Neuron (in vitro differentiated cells): ENCODE data around the gene PCSK6.

Experiments
- H2AFZ ChIP-seq: one replicate; pipeline ENCODE4 v1.6.1; 2013; ENCODE audit warnings: low read depth, mild to moderate bottlenecking, inconsistent platforms, low read length, moderate library complexity
- H3K27me3 ChIP-seq: one replicate; pipeline ENCODE4 v1.6.1; 2013; ENCODE audit warnings: low read length; ENCODE audit not compliant: insufficient read depth
- H3K36me3 ChIP-seq: one replicate; pipeline ENCODE4 v1.6.1; 2013; ENCODE audit warnings: low read length; ENCODE audit not compliant: insufficient read depth
- H3K4me1 ChIP-seq: one replicate; pipeline ENCODE4 v1.6.1; 2013; ENCODE audit warnings: low read length; ENCODE audit not compliant: insufficient read depth
- H3K4me3 ChIP-seq: 2 replicates; pipeline ENCODE4 v1.5.1; 2013; ENCODE audit warnings: mild to moderate bottlenecking, low read length, moderate library complexity
- H3K9me3 ChIP-seq: one replicate; pipeline ENCODE4 v1.6.1; 2013; ENCODE audit warnings: low read length

The PCSK6 gene

DNA sequence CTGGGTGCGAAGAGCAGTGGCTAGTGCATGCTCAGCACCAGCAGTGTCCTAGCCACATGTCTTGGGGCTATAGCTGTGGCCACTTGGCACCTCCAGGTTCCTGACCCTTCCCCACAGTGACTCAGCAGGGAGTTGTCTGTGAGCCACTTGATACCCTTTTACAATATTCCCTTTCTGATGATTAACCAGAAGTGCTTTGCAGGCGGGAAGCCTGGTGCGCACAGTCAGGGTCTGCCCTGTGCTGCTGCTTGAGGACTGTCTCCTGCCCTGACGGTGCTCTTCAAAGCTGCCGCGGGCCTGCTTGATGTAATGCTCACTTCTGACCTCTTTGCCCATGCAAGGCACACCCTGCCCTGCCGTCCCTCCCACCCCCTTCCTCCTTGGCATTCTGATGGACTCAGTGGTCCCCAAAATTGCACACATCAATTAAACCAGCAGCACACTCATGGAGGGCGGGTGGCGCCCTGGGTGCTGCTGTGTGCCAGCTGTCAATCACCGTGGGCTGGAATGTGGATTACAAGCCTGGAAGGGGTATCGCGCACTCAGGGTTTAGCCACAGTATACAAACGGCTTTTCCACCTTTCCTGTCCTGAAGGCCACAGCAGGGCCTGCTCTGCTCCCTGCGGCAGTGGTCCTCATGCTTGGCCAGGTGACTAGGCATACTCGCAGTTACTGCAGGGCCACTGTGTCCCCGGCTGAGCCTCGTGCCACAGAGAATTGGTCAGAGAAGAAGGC is 40.9 kb upstream of the PCSK6 start:
- Histone ChIP-seq H3K4me3 (no peak overlapping the region), H3K9me3 (no peaks in the 10 kb centered on the region), H3K36me3 (no peaks in the 10 kb centered on the region), H3K27me3 (peaks cover 4% of the 10 kb centered on the region), H3K4me1 (peaks cover 9% of the 10 kb centered on the region), H2AFZ (no peak overlapping the region)

DNA sequence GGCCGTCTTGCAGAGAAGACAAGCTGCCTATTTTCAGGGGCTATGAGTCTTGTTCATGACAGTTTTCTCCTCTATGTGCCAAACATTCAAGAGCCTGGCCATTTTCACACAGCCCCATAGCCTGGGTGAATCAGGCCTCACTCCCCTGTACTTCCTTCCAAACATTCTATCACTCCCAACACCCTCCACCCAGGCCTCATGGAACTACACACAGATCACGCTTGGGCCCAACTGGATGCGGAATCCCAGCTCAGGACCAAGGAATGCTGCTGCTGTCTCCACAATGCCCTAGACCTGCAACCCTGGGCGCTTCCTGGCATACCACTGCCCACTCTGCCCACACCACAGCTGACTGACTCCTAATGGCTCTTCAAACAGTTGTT is 39.4 kb upstream of the PCSK6 start:
- Histone ChIP-seq H3K36me3 (no peaks in the 10 kb centered on the region), H3K4me3 (no peak overlapping the region), H3K27me3 (peaks cover 4% of the 10 kb centered on the region), H3K4me1 (no peaks in the 10 kb centered on the region), H2AFZ (no peak overlapping the region), H3K9me3 (no peaks in the 10 kb centered on the region)

DNA sequence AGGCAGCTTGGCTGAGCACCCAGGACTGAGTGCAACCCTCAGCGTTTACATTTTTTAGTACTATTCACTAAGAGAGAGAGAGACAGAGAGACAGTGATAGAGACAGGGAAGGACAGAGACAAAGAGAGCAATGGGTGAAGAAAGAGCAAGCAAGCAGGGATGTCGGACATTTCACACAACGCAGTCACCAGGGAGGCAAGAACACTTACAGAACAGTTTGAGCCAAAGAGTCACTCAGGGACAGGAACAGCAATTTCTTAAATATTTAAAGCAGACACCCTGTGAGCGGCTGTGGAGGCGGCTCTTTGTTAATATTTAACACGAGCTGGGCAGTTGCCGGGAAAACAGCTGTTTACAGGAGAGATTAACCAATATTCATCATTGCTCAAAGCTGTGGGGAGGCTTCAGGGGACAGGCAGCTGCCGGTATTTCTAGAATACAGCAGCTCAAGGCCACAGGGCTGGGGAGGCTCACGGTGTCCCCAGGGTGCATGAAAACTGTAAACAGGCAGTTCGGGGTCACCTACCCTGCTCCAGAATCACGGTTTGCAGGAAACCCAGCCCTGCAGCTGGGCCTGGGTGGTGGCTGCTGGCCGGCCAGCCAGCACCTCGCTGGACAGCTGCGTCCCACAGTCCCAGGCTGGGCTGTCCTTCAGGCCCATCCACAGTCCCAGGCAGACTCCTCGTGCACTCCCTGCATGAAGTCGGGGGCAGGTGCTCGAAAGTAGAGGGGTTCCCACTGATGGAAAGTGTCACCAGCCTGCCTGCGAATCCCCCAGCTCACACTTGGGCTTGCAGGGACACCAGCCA is 38.8 kb upstream of the PCSK6 start:
- peaks cover 4% of the 10 kb centered on the region for H3K27me3 ChIP-seq
- no peak overlapping the region for H3K4me3 ChIP-seq
- no peaks in the 10 kb centered on the region for H3K9me3 ChIP-seq

DNA sequence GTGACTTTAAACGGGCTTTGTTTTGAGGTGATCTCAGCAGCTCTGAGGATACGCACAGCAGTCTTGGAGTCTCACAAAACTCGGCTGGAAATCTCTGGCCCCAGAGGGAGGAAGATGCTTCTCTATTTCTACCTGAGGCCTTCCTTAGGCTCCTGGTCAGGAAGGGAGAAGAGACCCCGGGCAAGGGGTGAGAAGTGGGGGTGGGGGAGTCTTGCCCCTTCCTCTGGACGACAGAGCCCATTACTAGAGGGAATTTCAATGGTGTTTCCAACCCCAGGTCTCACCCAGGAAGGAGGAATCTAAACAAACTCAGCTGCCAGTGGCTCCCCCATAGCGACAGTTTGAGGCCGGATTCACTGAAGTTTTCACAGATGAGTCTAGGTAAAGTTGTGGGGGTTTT is 37.4 kb upstream of the PCSK6 start:
- Histone ChIP-seq H3K4me3 (no peak overlapping the region), H2AFZ (no peak overlapping the region), H3K36me3 (no peaks in the 10 kb centered on the region), H3K9me3 (no peaks in the 10 kb centered on the region), H3K4me1 (no peaks in the 10 kb centered on the region), H3K27me3 (peaks cover 4% of the 10 kb centered on the region)

More for the DNA sequence above, 38.8 kb upstream of the PCSK6 start:
- no peak overlapping the region for H2AFZ ChIP-seq
- H3K4me1 ChIP-seq: no peaks in the 10 kb centered on the region
- H3K36me3 ChIP-seq: no peaks in the 10 kb centered on the region

DNA sequence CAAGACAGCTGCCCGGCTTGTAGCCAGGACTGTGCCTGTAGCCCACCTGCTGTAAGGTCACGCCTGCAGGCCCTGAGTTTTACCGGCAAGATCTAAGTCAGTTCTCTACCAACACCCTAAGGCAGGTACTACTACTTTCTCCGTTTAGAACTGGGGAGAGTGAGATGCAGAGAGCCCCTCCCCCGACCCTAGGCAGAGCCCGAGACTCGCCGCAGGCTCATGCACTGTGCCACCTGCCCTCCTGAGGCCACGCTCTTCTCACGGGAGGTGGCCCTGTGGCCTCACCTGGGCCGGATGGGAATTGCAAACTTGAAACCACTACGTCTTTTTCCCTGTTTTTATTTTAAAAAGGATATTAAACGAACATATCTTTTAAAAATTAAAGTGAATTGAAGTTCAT is 36.9 kb upstream of the PCSK6 start:
- Histone ChIP-seq H3K4me3 (no peak overlapping the region), H3K27me3 (peaks cover 4% of the 10 kb centered on the region), H3K9me3 (no peaks in the 10 kb centered on the region), H3K36me3 (no peaks in the 10 kb centered on the region), H3K4me1 (no peaks in the 10 kb centered on the region), H2AFZ (no peak overlapping the region)

DNA sequence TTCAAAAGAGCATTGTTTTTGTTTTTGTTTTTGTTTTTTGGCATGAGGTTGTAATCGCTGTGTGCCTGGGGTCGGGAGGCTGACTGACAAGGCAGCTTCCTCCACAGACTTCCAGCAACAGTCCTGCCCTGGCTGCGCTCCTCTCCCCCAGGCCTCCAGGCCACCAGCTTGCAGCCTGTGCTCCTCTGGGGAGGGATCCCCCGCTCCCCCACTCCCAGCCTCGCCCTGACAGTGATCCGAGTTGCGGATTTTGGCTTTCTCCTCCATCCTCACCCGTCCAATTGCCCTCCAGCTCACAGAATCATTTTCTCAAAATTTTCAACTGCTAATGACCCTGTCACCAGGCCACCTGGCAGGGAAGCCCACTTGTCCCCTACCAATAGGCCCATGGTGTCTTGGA is 36.5 kb upstream of the PCSK6 start:
- no peak overlapping the region for H3K4me3 ChIP-seq
- no peaks in the 10 kb centered on the region for H3K9me3 ChIP-seq
- H3K4me1 ChIP-seq: no peaks in the 10 kb centered on the region
- peaks cover 4% of the 10 kb centered on the region for H3K27me3 ChIP-seq
- H2AFZ ChIP-seq: no peak overlapping the region
- no peaks in the 10 kb centered on the region for H3K36me3 ChIP-seq

DNA sequence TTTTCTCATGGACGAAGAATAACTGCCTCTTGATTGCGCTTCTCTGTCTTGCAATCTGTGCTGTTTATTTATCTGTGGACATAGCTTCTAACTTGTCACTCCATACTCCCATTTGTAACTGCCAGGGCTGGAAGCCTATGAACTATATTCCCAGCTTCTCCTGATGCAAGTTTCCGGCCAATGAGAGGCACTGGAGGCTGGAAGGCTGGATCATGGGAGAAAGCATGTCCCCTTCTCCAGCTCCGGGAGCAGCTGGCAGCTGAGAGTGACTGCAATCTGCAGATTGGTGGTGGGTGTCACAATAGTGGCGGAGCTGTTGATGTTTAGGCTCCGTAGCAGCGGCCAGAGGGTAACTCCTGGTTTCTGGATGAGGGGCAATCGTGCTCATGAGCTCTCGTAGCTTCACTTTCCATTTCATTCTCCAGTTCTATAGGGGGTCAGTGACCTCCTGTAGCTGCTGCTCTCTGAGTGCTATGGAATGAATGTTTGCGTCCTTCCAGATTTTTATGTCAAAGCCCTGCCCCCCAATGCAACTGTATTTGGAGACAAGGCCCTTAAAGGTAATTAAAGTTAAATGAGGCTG is 35.7 kb upstream of the PCSK6 start:
- Histone ChIP-seq H3K9me3 (no peaks in the 10 kb centered on the region), H2AFZ (no peak overlapping the region), H3K27me3 (peaks cover 4% of the 10 kb centered on the region), H3K4me3 (no peak overlapping the region), H3K4me1 (no peaks in the 10 kb centered on the region), H3K36me3 (no peaks in the 10 kb centered on the region)

DNA sequence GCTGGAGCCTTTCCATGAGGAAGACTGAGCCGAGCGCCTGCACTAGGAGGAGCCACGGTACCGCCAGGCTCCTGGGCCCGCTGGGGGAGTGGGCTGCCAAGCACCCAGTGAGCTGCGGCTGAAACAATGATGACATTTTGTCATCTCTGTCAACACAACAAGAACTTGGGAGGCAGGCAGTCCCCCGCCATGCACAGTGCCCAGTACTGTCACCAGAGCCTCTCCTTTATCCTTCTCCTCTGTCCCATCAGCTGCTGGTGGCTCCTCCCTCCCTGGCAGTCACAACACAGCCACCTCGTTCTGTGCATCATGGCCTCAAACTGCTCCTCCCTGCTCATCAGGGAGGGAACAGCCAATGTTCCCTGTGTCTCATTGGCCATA is 34.0 kb upstream of the PCSK6 start:
- Histone ChIP-seq H3K4me1 (no peaks in the 10 kb centered on the region), H3K9me3 (no peaks in the 10 kb centered on the region), H3K4me3 (no peak overlapping the region), H3K27me3 (peaks cover 4% of the 10 kb centered on the region), H2AFZ (no peak overlapping the region), H3K36me3 (no peaks in the 10 kb centered on the region)

DNA sequence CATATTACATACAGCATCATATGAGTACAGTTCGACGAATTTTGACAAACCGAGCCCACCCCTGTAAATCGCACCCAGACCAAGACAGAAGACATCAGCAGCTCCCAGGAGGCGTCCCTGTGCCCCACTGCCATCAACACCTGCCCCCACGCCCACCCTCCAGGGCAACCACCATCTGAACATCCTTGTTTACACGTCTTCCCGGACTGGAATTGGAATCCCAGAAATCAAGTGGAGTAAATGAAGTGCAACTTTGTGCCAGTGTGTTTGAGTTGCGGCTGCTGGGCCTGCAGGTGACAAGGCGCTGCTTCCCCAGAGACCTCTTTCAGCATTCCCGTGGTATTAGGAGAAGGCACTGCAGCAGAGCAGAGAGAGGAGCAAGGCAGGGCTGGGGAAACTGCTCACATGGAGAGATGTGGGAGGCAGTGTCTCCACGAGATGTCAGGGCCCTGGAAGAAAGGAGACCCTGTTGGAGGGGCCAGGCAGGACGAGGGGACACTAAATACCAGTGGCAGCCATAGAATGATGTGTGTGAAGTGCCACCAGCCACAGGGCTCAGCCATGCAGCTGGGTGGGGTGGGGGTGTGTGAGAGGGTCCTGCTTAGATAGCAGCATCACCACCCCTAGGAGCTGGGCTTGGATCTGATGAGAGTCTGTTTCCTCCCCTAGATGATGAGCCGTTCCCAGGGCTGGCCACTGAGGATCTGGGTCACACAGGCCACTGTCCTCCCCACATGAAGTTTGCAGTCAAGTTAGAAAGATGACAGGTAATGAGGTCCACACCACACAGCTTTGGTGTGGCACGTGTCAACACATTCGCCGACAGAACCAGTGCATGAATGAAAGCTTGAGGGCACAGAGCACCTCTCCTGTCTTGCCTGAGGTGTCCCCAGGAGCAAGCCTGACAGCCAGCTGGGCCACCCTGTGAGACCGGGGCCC is 33.4 kb upstream of the PCSK6 start:
- Histone ChIP-seq H2AFZ (no peak overlapping the region), H3K36me3 (no peaks in the 10 kb centered on the region), H3K4me3 (no peak overlapping the region), H3K4me1 (no peaks in the 10 kb centered on the region), H3K9me3 (no peaks in the 10 kb centered on the region), H3K27me3 (peaks cover 4% of the 10 kb centered on the region)

DNA sequence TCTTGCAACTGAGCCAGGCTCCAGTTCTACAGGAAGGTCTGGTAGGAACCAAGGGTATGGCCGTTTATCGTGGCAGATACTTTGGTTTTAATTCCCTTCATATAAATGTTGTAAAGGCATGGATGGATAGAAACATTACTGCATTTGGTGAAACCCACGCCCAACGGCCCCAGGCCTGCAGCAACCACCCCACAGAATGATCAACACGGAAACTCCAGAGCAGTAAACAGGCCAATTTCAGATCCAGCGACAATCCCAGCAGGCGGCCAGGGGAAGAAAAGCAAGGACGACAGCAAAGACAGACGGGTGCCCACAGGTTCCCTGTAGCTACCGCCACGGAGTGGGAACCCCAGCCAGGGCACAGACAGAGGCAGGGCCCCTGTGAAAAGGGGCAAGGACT is 32.6 kb upstream of the PCSK6 start:
- H3K36me3 ChIP-seq: no peaks in the 10 kb centered on the region
- no peaks in the 10 kb centered on the region for H3K9me3 ChIP-seq
- H3K27me3 ChIP-seq: no peaks in the 10 kb centered on the region
- no peak overlapping the region for H3K4me3 ChIP-seq
- no peak overlapping the region for H2AFZ ChIP-seq
- H3K4me1 ChIP-seq: no peaks in the 10 kb centered on the region

DNA sequence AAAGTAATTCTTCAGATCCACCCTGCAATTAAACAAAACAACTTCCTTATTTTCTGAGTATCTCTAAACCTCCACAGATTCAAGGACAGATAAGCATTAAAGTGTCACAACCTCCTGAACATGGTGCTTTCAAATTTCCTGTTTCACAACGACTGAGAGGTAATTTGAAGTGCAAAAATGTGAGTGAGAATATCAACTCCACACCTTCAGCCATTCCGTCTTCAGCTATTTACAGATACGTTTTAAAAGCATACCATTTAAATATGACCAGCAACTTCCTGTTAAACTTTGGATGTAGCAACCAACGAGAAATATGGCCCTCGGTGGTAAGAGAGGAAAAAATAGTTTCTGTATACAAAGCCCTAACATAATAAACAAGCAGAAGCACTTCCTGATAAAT is 32.1 kb upstream of the PCSK6 start:
- Histone ChIP-seq H3K9me3 (peaks cover under 1% of the 10 kb centered on the region), H3K27me3 (no peaks in the 10 kb centered on the region), H2AFZ (no peak overlapping the region), H3K4me3 (no peak overlapping the region), H3K36me3 (no peaks in the 10 kb centered on the region), H3K4me1 (no peaks in the 10 kb centered on the region)

DNA sequence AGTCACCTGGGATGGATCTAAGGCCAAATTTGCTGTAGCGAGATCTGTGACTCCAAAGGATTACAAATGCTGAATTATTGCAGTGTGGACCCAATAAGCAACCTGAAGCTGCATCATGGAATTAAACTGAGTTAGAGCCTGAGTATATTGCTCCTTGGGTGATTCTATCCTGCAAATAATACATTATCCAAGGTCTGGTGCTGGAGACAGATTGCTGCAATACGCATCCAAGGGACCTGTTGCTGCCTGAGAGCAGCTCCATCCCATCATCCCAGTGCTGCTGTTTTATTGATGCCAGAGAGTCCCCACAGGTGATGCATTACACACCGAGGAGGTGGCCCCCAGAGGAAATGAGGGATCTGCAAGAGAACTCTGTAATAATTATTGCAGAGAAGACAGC is 31.6 kb upstream of the PCSK6 start:
- Histone ChIP-seq H3K27me3 (no peaks in the 10 kb centered on the region), H3K9me3 (peaks cover 3% of the 10 kb centered on the region), H3K36me3 (no peaks in the 10 kb centered on the region), H2AFZ (no peak overlapping the region), H3K4me3 (no peak overlapping the region), H3K4me1 (no peaks in the 10 kb centered on the region)

DNA sequence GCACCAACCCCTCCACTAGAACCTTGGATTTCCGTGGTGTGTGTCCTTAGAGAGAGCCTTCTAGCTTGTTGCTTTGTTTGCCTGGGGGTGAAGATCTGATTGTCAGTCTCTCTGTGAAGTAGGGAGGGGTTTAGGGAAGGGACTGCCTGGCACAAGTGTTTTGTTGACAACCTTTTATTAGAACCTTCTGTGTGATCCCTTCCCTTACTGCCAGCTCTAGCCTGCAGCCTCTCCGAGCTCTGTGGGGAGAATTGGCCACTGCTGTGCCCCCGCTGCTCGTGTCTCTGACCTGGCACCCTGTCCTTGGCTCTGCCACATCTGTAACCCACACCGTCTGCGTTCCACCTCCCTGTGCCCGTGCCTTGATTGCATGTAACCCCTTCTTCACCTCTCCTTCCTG is 30.9 kb upstream of the PCSK6 start:
- H3K4me1 ChIP-seq: no peaks in the 10 kb centered on the region
- no peak overlapping the region for H3K4me3 ChIP-seq
- H2AFZ ChIP-seq: no peak overlapping the region
- no peaks in the 10 kb centered on the region for H3K27me3 ChIP-seq
- H3K36me3 ChIP-seq: no peaks in the 10 kb centered on the region
- H3K9me3 ChIP-seq: peaks cover 3% of the 10 kb centered on the region
